Germinal center (tissue), 1 donor: ENCODE data around the gene PLEKHA5.
"Not testable (repeated sequence)": the region's sequence is repeated elsewhere in the genome, so short reads cannot be mapped to it uniquely, and the experiment has no call there.

ENCODE experiments used
- DNase-seq: peaks from one replicate; pipeline ENCODE4 v3.0.0; 2012; ENCODE audit warnings: mixed read lengths, low spot score

The PLEKHA5 gene

DNA sequence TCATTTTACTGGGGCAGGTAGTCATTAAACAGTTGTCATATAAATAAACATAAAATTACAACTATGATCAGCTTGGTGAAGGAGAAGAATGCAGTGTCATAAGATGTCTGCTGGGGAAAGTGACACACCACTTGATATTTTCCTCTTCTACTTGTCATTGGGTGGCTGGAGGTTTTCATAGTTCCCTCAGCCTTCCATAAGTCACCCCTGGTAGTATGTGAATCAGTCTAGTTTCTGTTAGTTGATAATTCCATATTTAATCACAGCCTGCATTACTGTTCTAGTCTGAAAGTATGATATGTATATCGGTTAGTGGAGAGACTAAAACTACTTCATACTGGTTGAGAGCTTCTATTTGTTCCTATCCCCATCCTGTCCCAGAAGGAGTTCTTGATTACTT is 38.2 kb downstream of the PLEKHA5 start:
- DNase-seq, result no peak

DNA sequence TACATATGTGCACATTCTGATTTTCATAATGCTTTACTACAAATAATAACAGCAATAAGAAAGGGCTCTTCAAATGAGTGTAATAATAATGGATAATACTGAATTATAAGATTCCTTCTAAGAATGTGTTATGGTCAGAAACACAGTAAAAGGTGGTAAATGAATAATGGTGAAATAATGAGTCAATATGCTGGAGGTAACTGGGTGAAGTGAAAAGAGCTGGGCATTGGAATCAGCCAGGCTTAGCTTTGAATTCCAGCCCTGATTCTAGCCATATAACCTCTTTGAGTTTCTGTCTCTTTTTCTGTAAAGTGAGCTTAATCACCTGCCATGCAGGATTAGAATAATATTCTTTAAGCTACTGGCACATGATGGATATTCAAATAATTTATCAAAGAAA is 39.1 kb downstream of the PLEKHA5 start:
- DNase-seq, result no peak

DNA sequence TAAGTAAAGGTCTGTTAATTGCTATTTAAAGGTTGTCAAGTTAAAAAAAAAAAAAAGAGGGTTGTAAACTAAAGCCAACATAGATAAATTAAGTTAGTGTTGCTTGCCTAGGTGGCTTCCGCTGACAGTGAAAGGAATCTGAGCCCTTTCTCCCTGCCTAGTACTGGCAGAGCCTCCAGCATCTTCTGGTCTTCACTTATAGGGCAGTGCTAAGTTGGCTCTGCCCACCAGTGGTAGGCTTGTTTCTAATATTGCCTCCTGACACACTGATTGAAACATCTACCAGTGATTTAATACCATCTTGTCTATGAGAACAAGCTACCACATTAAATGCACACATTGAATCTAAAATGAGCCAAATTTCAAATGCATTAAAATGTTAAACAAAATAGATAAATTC is 39.7 kb downstream of the PLEKHA5 start:
- no peak for DNase-seq

DNA sequence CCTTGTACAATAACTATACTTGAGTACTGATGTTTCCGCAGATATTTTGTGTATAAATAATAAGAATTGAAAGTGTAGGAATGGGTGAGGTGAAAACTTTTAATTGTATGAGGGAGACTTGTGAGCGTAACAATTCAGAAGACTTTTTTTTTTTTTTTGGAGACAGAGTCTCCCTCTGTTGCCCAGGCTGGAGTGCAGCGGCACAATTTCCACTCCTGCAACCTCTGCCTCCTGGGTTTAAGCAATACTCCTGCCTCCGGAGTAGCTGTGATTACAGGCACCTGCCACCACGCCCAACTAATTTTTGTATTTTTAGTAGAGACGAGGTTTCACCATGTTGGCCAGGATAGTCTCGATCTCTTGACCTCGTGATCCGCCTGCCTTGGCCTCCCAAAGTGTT is 40.8 kb downstream of the PLEKHA5 start:
- DNase-seq, result not testable (repeated sequence)

DNA sequence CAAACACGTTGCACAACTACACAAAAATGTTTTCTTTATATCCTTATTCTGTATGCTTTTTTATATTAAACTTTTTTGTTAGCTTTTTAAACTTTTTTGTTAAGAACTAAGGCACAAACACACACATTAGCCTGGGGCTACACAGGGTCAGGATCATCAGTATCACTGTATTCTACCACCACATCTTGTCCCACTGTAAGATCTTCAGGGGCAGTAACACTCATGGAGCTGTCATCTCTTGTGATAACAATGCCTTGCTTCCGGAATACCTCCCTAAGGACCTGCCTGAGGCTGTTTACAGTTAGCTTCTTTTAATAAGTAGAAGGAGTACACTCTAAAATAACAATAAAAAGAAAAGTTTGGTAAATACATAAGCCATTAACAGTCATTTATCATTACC is 42.2 kb downstream of the PLEKHA5 start:
- DNase-seq, result no peak

DNA sequence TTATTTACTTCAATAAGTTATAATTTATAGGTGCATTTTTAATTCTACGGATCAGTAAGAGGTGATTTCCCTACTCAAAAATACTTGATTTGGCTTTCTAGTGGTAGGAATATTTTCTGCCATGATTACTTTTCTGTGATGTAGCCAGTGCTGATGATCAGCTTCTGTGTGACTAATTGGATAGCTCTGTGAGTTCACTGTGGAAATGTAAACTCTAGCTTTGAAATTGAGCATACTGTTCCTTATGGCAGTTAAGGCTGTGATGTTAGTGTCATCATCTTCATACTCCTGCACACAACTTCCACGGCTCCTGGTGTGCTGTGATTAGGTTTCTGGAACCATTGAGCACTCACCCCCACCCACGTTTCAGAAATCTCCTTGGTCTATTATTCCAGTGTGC is 48.2 kb downstream of the PLEKHA5 start:
- DNase-seq, result no peak

DNA sequence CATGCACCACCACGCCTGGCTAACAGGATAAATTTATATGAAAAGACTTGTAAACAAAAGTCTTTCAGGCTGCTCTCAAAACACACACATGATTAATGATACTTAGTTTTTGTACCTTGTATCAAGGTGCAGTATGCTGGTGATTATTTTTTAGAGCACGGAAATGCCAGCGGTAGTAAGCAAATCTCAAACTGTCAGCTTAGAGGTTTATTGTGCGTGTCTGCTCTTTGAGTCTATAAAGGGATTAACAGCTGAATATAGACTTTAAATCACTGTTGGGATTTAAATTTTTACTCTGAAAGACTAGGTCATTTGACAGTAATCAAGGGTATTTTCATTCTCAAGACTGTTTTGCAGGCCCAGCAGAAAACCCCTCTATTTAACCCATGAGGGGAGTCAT is 50.5 kb downstream of the PLEKHA5 start:
- no peak for DNase-seq

DNA sequence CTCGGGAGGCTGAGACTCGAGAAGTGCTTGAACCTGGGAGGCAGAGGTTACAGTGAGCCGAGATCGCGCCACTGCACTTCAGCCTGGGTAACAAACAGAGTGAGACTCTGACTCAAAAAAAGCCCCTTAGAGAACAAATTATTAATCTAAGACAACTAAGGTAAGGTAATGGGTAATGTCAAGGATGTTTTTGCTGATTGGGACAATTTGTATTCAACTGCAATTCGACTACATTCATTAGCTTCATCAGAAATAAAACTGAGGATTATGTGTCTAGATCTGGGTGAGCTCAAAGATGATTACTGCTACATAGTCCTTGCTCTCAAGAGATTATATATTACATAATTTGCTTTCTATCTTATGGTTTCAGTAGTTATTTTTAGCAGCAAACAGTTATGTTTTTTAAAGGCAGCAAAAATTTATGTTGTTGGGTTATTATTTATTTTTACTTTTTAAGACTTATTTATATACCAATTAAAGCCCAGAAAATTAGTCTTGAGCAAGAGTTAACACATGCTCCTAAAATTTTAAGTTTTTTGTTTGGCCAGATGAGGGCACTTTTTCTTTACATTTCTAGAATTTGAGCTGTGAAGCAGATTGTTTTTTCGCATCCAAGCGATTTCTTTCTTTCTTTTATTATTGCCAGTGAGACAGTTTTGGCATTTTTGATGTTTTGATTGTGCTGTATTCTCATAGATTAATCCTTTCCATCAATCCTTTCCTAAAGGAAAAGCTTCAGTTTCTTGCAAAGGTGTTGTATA is 52.3 kb downstream of the PLEKHA5 start:
- no peak for DNase-seq

DNA sequence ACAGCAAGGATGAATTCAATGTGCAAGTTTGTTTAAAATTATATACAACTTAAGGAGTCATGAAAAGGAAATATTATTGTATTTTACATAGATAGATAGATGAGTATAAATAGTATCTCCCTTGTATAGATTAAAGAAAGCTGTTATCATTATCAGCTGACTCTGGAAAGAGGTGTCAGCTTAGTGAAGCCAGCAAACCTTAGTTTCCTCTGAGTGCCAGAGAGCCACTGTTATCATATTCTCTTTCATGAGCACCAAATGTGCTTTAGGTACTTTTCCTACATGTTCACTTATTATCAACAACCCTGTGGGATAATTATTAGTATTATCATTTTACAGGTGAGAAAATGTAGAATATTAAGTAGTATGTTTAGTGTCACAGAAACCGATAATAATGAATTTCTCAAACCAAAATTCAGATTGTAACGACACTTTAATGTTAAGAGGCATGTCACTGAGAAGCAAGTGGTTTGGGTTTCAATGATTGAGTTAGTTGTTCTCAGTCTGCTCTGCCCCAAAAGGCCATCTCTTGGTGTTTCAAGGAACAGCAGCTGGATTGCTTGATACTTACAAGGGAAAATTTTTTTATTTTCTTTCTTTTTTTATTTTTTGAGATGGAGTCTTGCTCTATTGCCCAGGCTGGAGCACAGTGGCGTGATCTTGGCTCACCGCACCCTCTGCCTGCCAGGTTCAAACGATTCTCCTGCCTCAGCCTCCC is 53.7 kb downstream of the PLEKHA5 start:
- no peak for DNase-seq

DNA sequence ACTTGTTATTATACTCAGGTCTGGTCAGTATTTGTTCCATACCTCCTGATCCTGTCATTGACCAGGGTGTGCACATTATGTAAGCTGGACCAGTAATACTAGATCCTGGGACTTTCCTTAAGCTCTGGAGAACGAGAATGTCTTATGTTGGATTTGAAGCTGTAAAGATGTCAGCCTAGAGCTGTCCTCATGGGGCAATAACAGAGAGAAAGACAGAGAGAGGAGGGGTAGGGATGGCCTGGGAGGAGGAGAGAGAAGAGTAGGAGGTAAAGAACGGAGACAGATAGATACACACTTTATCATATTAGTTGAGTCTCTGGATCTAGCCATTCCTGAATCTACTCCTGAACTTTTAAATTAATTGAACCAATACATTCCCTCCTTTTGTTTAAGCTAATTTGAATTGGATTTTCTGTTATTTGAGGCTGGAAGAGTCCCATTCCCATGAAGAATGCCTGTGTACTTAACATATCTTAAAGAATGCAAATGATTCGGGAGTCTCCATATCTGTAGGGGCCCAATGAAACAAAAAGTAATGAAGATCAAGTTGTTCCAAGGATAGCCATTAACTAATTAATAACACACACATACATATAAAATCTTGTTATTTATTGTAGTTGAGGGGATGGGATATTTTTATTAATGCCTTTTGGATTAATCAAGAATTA is 55.9 kb downstream of the PLEKHA5 start:
- DNase-seq, result no peak

DNA sequence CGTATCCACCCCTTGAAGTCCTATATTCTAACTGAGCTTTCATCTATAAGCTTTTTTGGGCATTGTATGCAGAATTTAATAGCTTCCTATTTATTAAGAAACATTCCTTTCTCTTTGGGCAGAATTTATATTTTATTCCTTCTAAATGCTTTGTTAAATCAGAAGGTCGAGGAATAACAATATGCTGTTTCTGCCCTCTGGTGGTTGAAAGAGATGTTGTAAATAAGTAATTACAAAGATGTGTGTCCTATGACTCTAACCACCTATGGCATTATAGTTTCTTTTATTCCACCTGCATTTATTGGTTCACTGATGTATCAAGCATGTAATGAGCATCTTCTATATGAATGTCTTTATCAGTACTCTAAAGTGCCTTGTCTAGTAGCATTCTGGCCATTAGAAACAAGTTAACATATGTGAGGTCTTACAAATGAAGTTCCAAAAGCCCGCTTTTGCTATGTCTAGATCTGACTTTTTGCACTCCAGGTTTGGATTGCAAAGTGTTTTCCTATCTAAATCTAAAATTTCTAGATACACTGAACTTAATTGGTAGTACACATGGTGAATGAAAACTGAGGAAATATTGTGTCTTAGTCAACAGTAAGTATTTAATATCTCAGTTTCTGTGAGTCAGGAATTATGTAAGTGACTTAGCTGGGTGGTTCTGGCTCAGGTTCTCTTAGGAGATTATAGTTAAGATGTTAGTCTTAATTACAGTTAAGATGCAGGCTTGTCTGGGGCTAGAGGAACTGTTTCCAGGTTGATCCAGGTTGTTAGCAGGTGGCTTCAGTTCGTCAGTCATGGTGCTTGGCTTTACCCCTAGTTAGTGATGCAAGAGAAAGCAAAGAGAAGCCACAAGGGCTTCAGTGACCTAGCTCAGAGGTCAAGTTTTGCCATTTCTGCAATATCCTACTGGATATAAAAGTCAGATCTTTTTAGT is 57.5 kb downstream of the PLEKHA5 start:
- DNase-seq, result peak; percentile 4

DNA sequence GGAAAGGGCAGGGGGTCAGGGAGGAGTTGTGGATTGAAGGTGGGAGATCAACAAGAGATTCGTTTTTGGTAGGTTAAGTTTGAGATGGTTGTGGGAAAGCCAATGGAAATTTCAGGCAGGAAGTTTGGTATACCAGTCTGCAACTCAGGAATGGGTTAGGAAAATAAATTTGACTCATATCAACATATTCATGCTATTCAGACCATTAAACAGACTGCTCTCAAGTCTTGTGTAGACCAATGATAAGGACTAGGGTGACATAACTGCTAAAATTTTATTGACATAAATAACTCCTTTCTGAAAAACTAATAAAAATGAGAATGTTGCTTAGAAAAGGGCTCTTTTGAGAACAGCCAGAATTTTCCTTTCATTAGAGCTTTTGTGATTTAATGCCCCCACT is 60.0 kb downstream of the PLEKHA5 start:
- no peak for DNase-seq

DNA sequence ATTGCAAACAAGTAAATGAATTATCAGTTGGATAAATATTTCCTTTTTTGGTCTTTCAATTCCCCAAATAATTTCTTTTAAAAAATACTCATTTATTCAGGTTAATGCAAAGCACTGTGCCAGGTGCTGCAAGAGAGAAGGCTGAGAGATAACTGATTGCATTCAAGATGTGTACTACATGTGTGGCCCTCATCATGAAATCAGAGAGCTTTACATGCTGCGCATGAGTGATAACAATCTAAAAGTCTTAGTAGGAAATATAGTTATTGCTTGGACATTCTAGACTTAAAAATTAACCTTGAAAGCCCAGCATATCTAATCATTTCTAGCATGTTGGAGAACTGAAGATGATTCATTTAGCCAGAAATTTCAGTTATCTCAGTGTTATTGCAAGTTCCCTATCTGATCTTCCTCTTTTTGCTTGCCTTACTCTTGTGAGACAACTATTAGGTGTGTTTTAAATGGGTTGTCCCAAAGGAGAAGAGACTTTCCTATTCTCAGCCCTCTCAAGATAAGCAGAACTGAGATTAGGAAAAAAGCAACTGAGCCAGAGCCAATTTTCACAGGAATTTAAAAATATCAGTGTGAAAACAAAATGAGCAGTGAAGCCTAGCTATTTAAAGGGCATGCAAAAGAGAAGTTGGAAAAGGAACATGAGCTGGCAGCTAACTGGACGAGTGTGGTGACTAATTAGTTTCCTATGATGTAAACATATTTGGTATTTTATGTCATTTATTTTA is 60.9 kb downstream of the PLEKHA5 start:
- DNase-seq, result no peak

DNA sequence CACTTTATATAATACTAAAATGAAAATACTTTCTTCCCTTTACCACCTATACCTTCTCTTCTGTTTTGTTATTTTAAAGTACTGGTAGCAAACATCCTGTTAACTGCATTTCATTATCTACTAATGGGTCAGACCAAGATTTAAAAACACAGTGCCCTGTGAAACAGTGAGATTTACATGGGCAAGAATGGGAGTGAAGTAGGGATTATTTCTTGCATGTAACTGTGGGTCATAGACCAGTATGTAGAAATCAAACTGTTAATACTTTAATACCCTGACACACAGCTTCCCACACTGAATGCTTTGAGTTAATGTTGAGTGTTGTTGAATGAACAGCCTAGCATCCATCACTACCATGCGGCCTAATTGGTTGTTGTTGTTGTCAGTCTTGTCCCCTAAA is 61.6 kb downstream of the PLEKHA5 start:
- DNase-seq, result no peak

DNA sequence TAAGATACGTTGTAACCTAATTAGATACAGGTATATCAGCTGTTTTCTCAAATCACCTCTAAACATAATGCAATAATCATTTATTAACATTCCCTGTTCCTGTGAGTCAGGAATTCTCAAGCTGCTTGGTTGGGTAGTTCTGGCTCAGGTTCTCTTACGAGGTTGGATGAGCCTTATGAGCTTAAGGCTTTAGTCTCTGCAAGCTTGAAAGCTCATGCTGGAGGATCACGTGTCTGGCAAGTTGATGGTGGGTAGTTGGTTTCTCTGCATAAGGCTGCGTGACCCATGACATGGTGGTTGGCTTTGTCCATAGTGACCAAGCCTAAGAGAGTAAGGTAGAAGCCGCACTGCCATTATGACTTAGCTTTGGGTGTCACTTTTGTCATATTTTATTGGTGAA is 62.0 kb downstream of the PLEKHA5 start:
- DNase-seq, result no peak

DNA sequence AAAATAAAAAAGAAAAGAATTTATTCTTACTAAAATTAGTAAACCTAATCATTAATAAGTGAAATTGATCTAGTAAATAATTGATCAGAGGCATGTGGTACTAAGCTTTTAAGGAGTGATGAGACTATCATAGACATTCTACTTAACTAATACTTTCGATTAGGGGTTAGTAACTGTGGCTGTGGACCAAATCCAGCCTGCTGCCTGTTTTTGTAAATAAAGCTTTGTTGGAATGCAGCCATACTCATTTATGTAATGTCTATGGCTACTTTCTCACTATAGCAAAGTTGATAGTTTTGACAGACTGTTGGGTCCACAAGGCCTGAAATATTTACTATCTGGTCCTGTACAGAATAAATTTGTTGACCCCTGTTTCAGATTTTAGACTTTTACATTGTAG is 63.2 kb downstream of the PLEKHA5 start:
- DNase-seq, result no peak

DNA sequence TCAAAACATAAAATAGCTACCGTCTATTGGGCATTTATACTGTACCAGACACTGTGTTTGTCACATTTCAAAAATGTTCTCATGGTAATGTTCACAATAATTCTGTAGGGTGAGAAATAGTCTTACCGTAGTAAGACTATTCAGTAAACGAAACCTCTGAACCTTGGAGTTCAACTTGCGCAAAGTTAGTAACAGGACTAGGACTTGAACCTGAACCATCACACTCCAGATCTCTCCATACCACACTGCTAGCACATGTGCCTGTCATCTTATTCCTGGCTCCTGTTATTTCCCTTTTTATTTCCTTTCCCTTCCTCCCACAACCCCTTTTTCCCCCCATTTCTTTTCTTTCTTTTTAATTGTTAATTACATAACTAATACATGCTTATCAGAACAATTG is 65.4 kb downstream of the PLEKHA5 start:
- no peak for DNase-seq

DNA sequence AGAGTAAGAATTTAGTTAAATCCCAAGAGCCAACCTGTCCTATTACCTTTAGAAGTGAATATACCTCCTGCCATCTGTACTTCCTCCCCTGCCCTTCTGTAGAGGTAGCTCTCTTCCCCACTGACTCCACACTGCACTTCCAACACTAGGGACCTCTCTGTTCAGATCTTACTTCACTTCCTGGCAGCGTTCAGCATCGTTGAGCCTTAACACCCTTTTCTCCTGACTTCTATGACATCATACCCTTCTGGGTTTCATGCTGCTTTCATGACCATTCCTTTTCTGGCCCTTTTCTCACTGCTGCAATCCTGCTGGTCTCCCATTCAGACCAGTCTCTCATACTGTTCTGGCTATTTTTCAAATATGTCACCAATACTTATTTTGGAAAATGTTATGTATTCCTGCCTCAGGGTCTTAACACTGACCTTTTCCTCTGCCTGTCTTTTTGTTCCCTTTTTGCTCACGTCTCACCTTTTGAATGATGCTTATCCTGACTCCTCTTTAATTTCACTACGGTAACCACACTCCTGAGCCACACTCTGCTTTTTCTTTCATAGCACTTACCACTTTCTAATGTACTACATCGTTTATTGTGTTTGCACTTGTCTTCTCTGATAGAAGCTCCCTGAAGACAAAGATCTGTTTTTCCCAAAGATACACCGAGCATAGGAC is 67.6 kb downstream of the PLEKHA5 start:
- no peak for DNase-seq

DNA sequence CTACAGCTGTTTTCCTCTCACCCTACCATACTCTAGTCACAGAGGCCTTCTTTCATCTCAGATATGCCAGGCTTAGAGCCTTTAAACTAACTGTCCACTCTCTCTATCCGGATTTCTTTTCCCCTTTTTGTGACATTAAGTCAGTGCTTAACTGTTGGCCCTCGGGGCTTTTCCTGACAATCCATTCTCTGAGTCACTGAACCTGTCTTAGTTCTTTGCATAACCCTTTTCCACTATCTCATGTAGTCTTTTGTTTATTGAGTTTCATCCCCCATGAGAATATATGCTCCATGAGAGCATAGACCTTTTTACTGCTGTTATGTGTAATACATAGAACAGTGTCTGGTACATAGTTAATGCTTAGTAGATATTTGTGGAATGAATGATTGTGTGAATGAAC is 68.7 kb downstream of the PLEKHA5 start:
- DNase-seq, result no peak

DNA sequence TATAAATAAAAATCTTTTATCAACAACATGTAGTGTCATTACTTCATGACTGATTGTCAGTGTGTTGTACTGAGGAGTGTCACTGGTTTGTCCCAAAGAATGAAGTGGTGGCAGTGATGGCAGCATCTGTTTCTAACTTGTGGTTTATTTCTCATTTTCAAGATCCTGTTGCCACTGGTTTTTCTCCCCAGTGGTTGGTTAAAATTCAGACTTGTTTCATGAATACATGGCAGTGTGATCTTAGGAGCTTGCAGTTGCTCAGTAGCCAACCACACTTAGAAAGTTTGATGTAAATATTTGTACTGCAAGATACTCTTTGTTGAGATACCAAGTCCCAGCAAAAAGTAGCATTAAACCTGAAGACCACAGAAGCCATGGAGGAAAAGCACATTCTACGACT is 69.8 kb downstream of the PLEKHA5 start:
- no peak for DNase-seq

DNA sequence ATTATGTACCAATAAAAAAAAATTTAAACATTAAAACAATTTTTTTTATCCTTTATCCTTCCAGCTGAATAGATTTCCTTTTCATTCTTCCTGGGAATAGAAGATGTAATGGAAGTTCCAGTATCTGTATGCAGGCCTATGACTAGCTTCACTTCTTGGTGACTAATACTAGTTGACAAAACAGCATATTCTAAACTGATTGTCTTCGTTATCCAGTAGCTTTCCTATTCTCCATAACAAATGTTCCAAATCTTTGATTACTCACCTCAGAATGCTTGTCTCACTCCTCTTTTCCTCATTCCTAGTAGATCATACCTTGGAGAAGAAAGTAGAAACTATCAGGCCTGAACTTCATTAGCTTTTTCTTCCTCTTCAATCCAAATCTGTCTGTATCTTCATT is 70.7 kb downstream of the PLEKHA5 start:
- DNase-seq, result no peak
